ENCODE measurements around the gene FMO2.

FMO2 gene

DNA sequence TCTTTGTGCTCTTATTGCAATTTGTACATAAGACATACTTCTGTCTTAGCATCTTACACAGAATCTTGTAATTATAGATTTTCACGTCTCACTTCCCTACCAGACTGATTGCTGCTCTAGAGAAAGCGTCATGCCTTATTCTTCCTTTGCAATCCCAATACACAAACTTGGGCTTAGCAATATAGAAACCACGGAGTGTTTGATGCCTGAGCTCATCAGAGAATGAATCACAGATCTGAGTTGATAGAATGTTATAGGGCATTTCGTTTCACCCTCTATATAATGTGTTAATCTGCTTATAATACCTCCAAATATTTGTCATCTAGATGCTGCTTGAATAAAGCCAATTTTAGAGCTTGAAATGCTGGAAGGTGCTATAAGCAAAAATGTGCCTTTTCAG lies 69.8 kb downstream of the FMO2 start (continued):
- TF ChIP-seq PPARA (CRISPR knock-in tag; IDR thresholded peaks at IDR 0.05; ENCODE audit: borderline replicate concordance), result no peak
- no peak for TF ChIP-seq GLIS3 (CRISPR knock-in tag; IDR thresholded peaks at IDR 0.05)
- no peak for TF ChIP-seq ZFP30 (CRISPR knock-in tag; IDR thresholded peaks at IDR 0.05)

DNA sequence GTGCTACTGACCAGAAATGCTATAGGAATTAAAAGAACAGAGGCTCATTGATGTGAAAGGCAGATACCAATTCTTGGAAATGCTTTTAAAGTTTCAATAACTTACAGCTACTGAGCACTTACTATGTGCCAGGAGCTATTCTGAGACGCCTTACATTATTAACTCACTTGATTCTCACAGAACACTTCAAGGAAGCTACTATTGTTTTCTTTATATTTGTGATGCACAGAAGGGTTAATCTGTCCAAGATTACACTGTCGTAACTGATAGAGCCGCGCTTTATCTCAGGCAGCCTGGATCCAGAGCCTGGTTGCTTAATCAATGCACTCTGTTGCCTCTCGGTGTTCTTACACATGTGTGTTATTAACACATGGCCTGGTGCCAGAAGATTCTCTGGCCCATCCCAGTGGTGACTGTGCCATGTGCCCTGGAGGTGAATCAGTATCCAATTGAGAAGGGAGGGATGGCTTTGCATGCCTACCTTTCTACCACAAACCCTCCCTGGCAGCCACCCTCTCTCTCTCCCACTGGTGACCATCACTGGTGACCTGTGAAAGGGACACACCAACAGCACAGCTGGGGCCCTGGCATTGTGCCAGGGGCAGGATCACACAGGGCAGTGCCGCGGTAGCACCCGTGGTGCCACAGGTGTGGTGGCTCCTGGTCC lies 72.0 kb downstream of the FMO2 start:
- ATAC-seq, result peak; percentile 59
- TF ChIP-seq PPARA (CRISPR knock-in tag; IDR thresholded peaks at IDR 0.05; ENCODE audit: borderline replicate concordance) (no peak), CSDC2 (CRISPR knock-in tag; IDR thresholded peaks at IDR 0.05) (no peak), GLIS3 (CRISPR knock-in tag; IDR thresholded peaks at IDR 0.05) (no peak), ZC3H10 (CRISPR knock-in tag; IDR thresholded peaks at IDR 0.05) (no peak), ESRRG (CRISPR knock-in tag; IDR thresholded peaks at IDR 0.05) (no peak), ZNF70 (CRISPR knock-in tag; IDR thresholded peaks at IDR 0.05) (no peak), BACH2 (CRISPR knock-in tag; IDR thresholded peaks at IDR 0.05; ENCODE audit: borderline replicate concordance) (no peak), ZFP30 (CRISPR knock-in tag; IDR thresholded peaks at IDR 0.05) (no peak), SNAI2 (CRISPR knock-in tag; IDR thresholded peaks at IDR 0.05) (no peak), ZNF8 (CRISPR knock-in tag; IDR thresholded peaks at IDR 0.05) (no peak), TCF4 (CRISPR knock-in tag; IDR thresholded peaks at IDR 0.05; ENCODE audit: borderline replicate concordance) (no peak), ISL1 (CRISPR knock-in tag; IDR thresholded peaks at IDR 0.05) (no peak), ZNF565 (CRISPR knock-in tag; conservative IDR thresholded peaks at IDR 0.05; ENCODE audit: low read depth) (no peak), RARB (CRISPR knock-in tag; IDR thresholded peaks at IDR 0.05) (no peak), ARNTL (CRISPR knock-in tag; IDR thresholded peaks at IDR 0.05; ENCODE audit: borderline replicate concordance, low read depth) (no peak)
- TF ChIP-seq, protein P1, sequence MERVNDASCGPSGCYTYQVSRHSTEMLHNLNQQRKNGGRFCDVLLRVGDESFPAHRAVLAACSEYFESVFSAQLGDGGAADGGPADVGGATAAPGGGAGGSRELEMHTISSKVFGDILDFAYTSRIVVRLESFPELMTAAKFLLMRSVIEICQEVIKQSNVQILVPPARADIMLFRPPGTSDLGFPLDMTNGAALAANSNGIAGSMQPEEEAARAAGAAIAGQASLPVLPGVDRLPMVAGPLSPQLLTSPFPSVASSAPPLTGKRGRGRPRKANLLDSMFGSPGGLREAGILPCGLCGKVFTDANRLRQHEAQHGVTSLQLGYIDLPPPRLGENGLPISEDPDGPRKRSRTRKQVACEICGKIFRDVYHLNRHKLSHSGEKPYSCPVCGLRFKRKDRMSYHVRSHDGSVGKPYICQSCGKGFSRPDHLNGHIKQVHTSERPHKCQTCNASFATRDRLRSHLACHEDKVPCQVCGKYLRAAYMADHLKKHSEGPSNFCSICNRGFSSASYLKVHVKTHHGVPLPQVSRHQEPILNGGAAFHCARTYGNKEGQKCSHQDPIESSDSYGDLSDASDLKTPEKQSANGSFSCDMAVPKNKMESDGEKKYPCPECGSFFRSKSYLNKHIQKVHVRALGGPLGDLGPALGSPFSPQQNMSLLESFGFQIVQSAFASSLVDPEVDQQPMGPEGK (CRISPR knock-in tag; IDR thresholded peaks at IDR 0.05; ENCODE audit: borderline replicate concordance), result no peak
- TF ChIP-seq, protein P2, sequence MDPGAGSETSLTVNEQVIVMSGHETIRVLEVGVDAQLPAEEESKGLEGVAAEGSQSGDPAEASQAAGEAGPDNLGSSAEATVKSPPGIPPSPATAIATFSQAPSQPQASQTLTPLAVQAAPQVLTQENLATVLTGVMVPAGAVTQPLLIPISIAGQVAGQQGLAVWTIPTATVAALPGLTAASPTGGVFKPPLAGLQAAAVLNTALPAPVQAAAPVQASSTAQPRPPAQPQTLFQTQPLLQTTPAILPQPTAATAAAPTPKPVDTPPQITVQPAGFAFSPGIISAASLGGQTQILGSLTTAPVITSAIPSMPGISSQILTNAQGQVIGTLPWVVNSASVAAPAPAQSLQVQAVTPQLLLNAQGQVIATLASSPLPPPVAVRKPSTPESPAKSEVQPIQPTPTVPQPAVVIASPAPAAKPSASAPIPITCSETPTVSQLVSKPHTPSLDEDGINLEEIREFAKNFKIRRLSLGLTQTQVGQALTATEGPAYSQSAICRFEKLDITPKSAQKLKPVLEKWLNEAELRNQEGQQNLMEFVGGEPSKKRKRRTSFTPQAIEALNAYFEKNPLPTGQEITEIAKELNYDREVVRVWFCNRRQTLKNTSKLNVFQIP (CRISPR knock-in tag; IDR thresholded peaks at IDR 0.05; ENCODE audit: borderline replicate concordance, low read depth), result no peak
- TF ChIP-seq, protein P3, sequence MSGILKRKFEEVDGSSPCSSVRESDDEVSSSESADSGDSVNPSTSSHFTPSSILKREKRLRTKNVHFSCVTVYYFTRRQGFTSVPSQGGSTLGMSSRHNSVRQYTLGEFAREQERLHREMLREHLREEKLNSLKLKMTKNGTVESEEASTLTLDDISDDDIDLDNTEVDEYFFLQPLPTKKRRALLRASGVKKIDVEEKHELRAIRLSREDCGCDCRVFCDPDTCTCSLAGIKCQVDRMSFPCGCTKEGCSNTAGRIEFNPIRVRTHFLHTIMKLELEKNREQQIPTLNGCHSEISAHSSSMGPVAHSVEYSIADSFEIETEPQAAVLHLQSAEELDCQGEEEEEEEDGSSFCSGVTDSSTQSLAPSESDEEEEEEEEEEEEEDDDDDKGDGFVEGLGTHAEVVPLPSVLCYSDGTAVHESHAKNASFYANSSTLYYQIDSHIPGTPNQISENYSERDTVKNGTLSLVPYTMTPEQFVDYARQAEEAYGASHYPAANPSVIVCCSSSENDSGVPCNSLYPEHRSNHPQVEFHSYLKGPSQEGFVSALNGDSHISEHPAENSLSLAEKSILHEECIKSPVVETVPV (CRISPR knock-in tag; IDR thresholded peaks at IDR 0.05), result no peak
- TF ChIP-seq, protein P4, sequence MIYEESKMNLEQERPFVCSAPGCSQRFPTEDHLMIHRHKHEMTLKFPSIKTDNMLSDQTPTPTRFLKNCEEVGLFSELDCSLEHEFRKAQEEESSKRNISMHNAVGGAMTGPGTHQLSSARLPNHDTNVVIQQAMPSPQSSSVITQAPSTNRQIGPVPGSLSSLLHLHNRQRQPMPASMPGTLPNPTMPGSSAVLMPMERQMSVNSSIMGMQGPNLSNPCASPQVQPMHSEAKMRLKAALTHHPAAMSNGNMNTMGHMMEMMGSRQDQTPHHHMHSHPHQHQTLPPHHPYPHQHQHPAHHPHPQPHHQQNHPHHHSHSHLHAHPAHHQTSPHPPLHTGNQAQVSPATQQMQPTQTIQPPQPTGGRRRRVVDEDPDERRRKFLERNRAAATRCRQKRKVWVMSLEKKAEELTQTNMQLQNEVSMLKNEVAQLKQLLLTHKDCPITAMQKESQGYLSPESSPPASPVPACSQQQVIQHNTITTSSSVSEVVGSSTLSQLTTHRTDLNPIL (CRISPR knock-in tag; IDR thresholded peaks at IDR 0.05; ENCODE audit: low read depth), result no peak
- TF ChIP-seq, protein P5, sequence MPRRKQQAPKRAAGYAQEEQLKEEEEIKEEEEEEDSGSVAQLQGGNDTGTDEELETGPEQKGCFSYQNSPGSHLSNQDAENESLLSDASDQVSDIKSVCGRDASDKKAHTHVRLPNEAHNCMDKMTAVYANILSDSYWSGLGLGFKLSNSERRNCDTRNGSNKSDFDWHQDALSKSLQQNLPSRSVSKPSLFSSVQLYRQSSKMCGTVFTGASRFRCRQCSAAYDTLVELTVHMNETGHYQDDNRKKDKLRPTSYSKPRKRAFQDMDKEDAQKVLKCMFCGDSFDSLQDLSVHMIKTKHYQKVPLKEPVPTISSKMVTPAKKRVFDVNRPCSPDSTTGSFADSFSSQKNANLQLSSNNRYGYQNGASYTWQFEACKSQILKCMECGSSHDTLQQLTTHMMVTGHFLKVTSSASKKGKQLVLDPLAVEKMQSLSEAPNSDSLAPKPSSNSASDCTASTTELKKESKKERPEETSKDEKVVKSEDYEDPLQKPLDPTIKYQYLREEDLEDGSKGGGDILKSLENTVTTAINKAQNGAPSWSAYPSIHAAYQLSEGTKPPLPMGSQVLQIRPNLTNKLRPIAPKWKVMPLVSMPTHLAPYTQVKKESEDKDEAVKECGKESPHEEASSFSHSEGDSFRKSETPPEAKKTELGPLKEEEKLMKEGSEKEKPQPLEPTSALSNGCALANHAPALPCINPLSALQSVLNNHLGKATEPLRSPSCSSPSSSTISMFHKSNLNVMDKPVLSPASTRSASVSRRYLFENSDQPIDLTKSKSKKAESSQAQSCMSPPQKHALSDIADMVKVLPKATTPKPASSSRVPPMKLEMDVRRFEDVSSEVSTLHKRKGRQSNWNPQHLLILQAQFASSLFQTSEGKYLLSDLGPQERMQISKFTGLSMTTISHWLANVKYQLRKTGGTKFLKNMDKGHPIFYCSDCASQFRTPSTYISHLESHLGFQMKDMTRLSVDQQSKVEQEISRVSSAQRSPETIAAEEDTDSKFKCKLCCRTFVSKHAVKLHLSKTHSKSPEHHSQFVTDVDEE (CRISPR knock-in tag; IDR thresholded peaks at IDR 0.05), result no peak

DNA sequence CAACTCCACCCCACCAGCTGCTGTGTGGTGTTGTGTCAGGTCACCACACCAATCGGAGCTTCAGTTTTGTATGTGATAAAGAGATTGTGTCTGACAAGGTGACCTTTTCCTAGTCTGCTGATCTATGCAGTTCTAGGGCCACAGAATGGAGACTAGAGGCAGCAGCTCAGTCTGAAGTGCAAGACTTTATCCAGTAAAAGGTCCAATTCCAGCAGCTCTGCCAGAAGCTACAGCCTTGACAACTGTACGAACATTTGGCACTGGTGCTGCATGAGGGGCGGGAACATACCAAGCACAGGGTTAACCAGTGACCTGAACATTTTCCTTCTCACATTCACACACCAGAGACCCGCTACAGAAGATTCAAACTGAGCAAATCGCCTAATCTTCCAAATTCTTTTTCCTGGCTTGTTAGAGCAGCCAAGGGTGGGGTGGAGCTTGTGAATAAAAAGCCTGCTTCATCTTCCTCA lies 72.5 kb downstream of the FMO2 start:
- ATAC-seq, result no peak
- TF ChIP-seq ZNF8 (CRISPR knock-in tag; IDR thresholded peaks at IDR 0.05) (no peak), ZC3H10 (CRISPR knock-in tag; IDR thresholded peaks at IDR 0.05) (no peak), ESRRG (CRISPR knock-in tag; IDR thresholded peaks at IDR 0.05) (no peak), BACH2 (CRISPR knock-in tag; IDR thresholded peaks at IDR 0.05; ENCODE audit: borderline replicate concordance) (no peak), ZNF565 (CRISPR knock-in tag; conservative IDR thresholded peaks at IDR 0.05; ENCODE audit: low read depth) (no peak), SNAI2 (CRISPR knock-in tag; IDR thresholded peaks at IDR 0.05) (no peak), ARNTL (CRISPR knock-in tag; IDR thresholded peaks at IDR 0.05; ENCODE audit: borderline replicate concordance, low read depth) (no peak), ZFP3 (CRISPR knock-in tag; IDR thresholded peaks at IDR 0.05) (no peak), RARB (CRISPR knock-in tag; IDR thresholded peaks at IDR 0.05) (no peak), TOX (CRISPR knock-in tag; IDR thresholded peaks at IDR 0.05; ENCODE audit: borderline replicate concordance) (no peak), CSDC2 (CRISPR knock-in tag; IDR thresholded peaks at IDR 0.05) (no peak), ZNF70 (CRISPR knock-in tag; IDR thresholded peaks at IDR 0.05) (no peak), PPARA (CRISPR knock-in tag; IDR thresholded peaks at IDR 0.05; ENCODE audit: borderline replicate concordance) (no peak)
- TF ChIP-seq, protein P4 (CRISPR knock-in tag; IDR thresholded peaks at IDR 0.05; ENCODE audit: low read depth), result no peak
- TF ChIP-seq, protein P1 (CRISPR knock-in tag; IDR thresholded peaks at IDR 0.05; ENCODE audit: borderline replicate concordance), result no peak

Measured in SK-N-SH treated with all-trans-retinoic acid at 6 μM for 48 hours (cell line).